HEK293T (cell line): ENCODE results near the gene CCT8L2.

ENCODE experiments used
- ARNT ChIP-seq: fragments of 450-650 bp; IDR thresholded peaks from 2 replicates; pipeline ENCODE4 v1.6.1; 2017; ENCODE audit warnings: mild to moderate bottlenecking
- BHLHE40 ChIP-seq: fragments of 450-650 bp; IDR thresholded peaks from 2 replicates; pipeline ENCODE4 v1.6.1; 2016; ENCODE audit warnings: mild to moderate bottlenecking, moderate library complexity, borderline replicate concordance
- CTBP1 ChIP-seq: fragments of 450-650 bp; IDR thresholded peaks from 2 replicates; pipeline ENCODE4 v1.6.1; 2016; ENCODE audit warnings: borderline replicate concordance
- ELF4 ChIP-seq: fragments of 450-650 bp; IDR thresholded peaks from 2 replicates; pipeline ENCODE4 v1.6.1; 2017; ENCODE audit warnings: antibody characterized with exemption
- FOXA1 ChIP-seq: fragments of 450-650 bp; IDR thresholded peaks from 2 replicates; pipeline ENCODE4 v1.6.1; 2016; ENCODE audit warnings: mild to moderate bottlenecking
- FOXK2 ChIP-seq: fragments of 450-650 bp; IDR thresholded peaks from 2 replicates; pipeline ENCODE4 v1.6.1; 2016; ENCODE audit warnings: mild to moderate bottlenecking
- FOXM1 ChIP-seq: fragments of 450-650 bp; IDR thresholded peaks from 2 replicates; pipeline ENCODE4 v1.6.1; 2017; ENCODE audit warnings: mild to moderate bottlenecking, borderline replicate concordance
- SP1 ChIP-seq: fragments of 450-650 bp; IDR thresholded peaks from 2 replicates; pipeline ENCODE4 v1.6.1; 2017
- SUZ12 ChIP-seq: fragments of 450-650 bp; IDR thresholded peaks from 2 replicates; pipeline ENCODE4 v1.6.1; 2016; ENCODE audit warnings: mild to moderate bottlenecking
- TARDBP ChIP-seq: fragments of 450-650 bp; IDR thresholded peaks from 2 replicates; pipeline ENCODE4 v1.6.1; 2016
- ZNF384 ChIP-seq: fragments of 450-650 bp; IDR thresholded peaks from 2 replicates; pipeline ENCODE4 v1.6.1; 2016

DNA sequence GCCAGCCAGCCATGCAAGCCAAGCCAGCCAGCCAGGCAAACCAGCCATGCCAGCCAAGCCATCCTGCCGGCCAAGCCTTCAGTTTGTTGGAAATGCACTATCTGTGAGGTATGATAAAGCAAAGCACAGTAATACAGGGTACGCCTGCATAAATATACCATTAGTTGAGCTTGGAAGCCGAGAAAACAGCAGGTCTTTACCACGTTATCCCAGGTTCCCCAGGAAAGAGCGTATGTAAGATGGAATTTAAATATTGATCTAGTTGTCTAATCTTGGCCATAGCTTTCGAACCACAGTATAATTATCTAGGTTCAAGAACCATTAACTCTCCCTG, 24.2 kb downstream of the CCT8L2 start:
- TF ChIP-seq ELF4 (no peak), SUZ12 (no peak), BHLHE40 (no peak), SP1 (no peak), TARDBP (no peak), FOXK2 (no peak), FOXM1 (no peak), CTBP1 (no peak), ARNT (no peak), FOXA1 (no peak), ZNF384 (no peak)
